ENCODE results near the gene SNAP47.

The SNAP47 gene

GRCh38 chr1:227785805-227786671 lies 50.8 kb downstream of the SNAP47 start:
- Mint-ChIP-seq H3K9me3 (no peaks in the 10 kb centered on the region), H3K27ac (peak overlapping the region; percentile 28), H3K4me1 (peaks cover 14% of the 10 kb centered on the region), H3K4me3 (peak overlapping the region; percentile 24), H3K27me3 (no peaks in the 10 kb centered on the region), H3K36me3 (peaks cover 5% of the 10 kb centered on the region)
- DNase-seq (ENCODE audit: low spot score in 2 of 2) (peak in 1 of 2 donors; percentile 12), ATAC-seq (ENCODE audit: low read depth) (no peak)

- no peak for ATAC-seq (ENCODE audit: low read depth)
- peak overlapping the region; percentile 85 for H3K4me3 Mint-ChIP-seq
- no peak for DNase-seq (ENCODE audit: low spot score in 2 of 2)
- peaks cover 5% of the 10 kb centered on the region for H3K36me3 Mint-ChIP-seq
- H3K27me3 Mint-ChIP-seq: no peaks in the 10 kb centered on the region
- peak overlapping the region; percentile 66 for H3K27ac Mint-ChIP-seq
- H3K9me3 Mint-ChIP-seq: no peaks in the 10 kb centered on the region
- H3K4me1 Mint-ChIP-seq: peaks cover 18% of the 10 kb centered on the region
These were observed 51.7 kb downstream of the SNAP47 start for GRCh38 chr1:227786673-227787512.

GRCh38 chr1:227787513-227788270 lies 52.5 kb downstream of the SNAP47 start:
- peak; percentile 87 for ATAC-seq (ENCODE audit: low read depth)
- H3K27me3 Mint-ChIP-seq: no peaks in the 10 kb centered on the region
- no peaks in the 10 kb centered on the region for H3K36me3 Mint-ChIP-seq
- H3K9me3 Mint-ChIP-seq: no peaks in the 10 kb centered on the region
- H3K27ac Mint-ChIP-seq: peak overlapping the region; percentile 66
- peak overlapping the region; percentile 85 for H3K4me3 Mint-ChIP-seq
- peak; percentile 81 to 85 for DNase-seq (ENCODE audit: low spot score in 2 of 2)
- H3K4me1 Mint-ChIP-seq: peaks cover 18% of the 10 kb centered on the region

GRCh38 chr1:227788271-227789083 lies 53.2 kb downstream of the SNAP47 start:
- H3K4me1 Mint-ChIP-seq: peaks cover 18% of the 10 kb centered on the region
- H3K27me3 Mint-ChIP-seq: no peaks in the 10 kb centered on the region
- DNase-seq (ENCODE audit: low spot score in 2 of 2) (peak; percentile 62 to 74), ATAC-seq (ENCODE audit: low read depth) (peak; percentile 49)
- no peaks in the 10 kb centered on the region for H3K9me3 Mint-ChIP-seq
- peak overlapping the region; percentile 85 for H3K4me3 Mint-ChIP-seq
- H3K36me3 Mint-ChIP-seq: no peaks in the 10 kb centered on the region
- H3K27ac Mint-ChIP-seq: peak overlapping the region; percentile 66

- Mint-ChIP-seq H3K27ac (no peak overlapping the region), H3K27me3 (peaks cover 2% of the 10 kb centered on the region), H3K9me3 (no peaks in the 10 kb centered on the region), H3K4me1 (peaks cover 18% of the 10 kb centered on the region), H3K36me3 (no peaks in the 10 kb centered on the region), H3K4me3 (peak overlapping the region; percentile 85)
- ATAC-seq (ENCODE audit: low read depth) (no peak), DNase-seq (ENCODE audit: low spot score in 2 of 2) (no peak)
These were observed 54.1 kb downstream of the SNAP47 start for GRCh38 chr1:227789084-227790033.

- Mint-ChIP-seq H3K4me3 (no peak overlapping the region), H3K27me3 (peaks cover 5% of the 10 kb centered on the region), H3K36me3 (no peaks in the 10 kb centered on the region), H3K4me1 (peaks cover 18% of the 10 kb centered on the region), H3K9me3 (no peaks in the 10 kb centered on the region), H3K27ac (no peak overlapping the region)
- no peak for DNase-seq (ENCODE audit: low spot score in 2 of 2)
- ATAC-seq (ENCODE audit: low read depth): no peak
These were observed 54.8 kb downstream of the SNAP47 start for GRCh38 chr1:227790034-227790400.

- Mint-ChIP-seq H3K9me3 (no peaks in the 10 kb centered on the region), H3K4me1 (peaks cover 14% of the 10 kb centered on the region), H3K4me3 (no peak overlapping the region), H3K27ac (no peak overlapping the region), H3K36me3 (no peaks in the 10 kb centered on the region), H3K27me3 (peaks cover 5% of the 10 kb centered on the region)
- ATAC-seq (ENCODE audit: low read depth) (no peak), DNase-seq (ENCODE audit: low spot score in 2 of 2) (no peak)
These were observed 55.6 kb downstream of the SNAP47 start for GRCh38 chr1:227790868-227791267.

- no peak overlapping the region for H3K27ac Mint-ChIP-seq
- H3K4me3 Mint-ChIP-seq: no peak overlapping the region
- H3K36me3 Mint-ChIP-seq: no peaks in the 10 kb centered on the region
- peaks cover 5% of the 10 kb centered on the region for H3K27me3 Mint-ChIP-seq
- DNase-seq (ENCODE audit: low spot score in 2 of 2) (no peak), ATAC-seq (ENCODE audit: low read depth) (no peak)
- no peaks in the 10 kb centered on the region for H3K9me3 Mint-ChIP-seq
- H3K4me1 Mint-ChIP-seq: peaks cover 11% of the 10 kb centered on the region
These were observed 56.3 kb downstream of the SNAP47 start for GRCh38 chr1:227791425-227792143.

- DNase-seq (ENCODE audit: low spot score in 2 of 2) (no peak), ATAC-seq (ENCODE audit: low read depth) (no peak)
- Mint-ChIP-seq H3K4me3 (no peak overlapping the region), H3K27me3 (peaks cover 5% of the 10 kb centered on the region), H3K9me3 (no peaks in the 10 kb centered on the region), H3K4me1 (peaks cover 6% of the 10 kb centered on the region), H3K36me3 (no peaks in the 10 kb centered on the region), H3K27ac (no peak overlapping the region)
These were observed 57.2 kb downstream of the SNAP47 start for GRCh38 chr1:227792216-227793078.

GRCh38 chr1:227793079-227793947 lies 58.1 kb downstream of the SNAP47 start:
- no peak for ATAC-seq (ENCODE audit: low read depth)
- DNase-seq (ENCODE audit: low spot score in 2 of 2): no peak
- Mint-ChIP-seq H3K4me1 (peaks cover 6% of the 10 kb centered on the region), H3K36me3 (no peaks in the 10 kb centered on the region), H3K27ac (no peak overlapping the region), H3K4me3 (no peak overlapping the region), H3K27me3 (peaks cover 5% of the 10 kb centered on the region), H3K9me3 (no peaks in the 10 kb centered on the region)
